SK-N-SH (cell line): ENCODE data around the gene BRD1. TPM values are rescaled to one million over a fixed set of nuclear protein-coding genes. Genes with fewer than 3 reads are reported as not detected.

ENCODE experiments used
- CTCF ChIA-PET: fragments of 300-600, 350-600 bp; formaldehyde crosslinking; extraction: SDS; loops from one replicate; lab custom pipeline; 2021; lab: Yijun Ruan, JAX
- POLR2A ChIA-PET: fragments of 350-600 bp; sonication (Branson Sonifier 250); formaldehyde crosslinking; extraction: SDS; loops from one replicate; lab custom pipeline; 2020; ENCODE audit warnings: antibody characterized with exemption, inconsistent platforms; lab: Yijun Ruan, JAX
- DNase-seq: peaks from one replicate; pipeline ENCODE4 v3.0.0; 2012
- H2AFZ ChIP-seq: fragments of 200-600 bp; sonication (generic); 2 replicates; pipeline ENCODE4 v1.8.1; 2016; ENCODE audit warnings: antibody characterized with exemption, mild to moderate bottlenecking, low read depth
- H3F3A ChIP-seq: fragments of 200-600 bp; sonication (generic); replicated peaks from 2 replicates; pipeline ENCODE3; 2016; ENCODE audit warnings: antibody characterized with exemption, mild to moderate bottlenecking; ENCODE audit not compliant: insufficient read depth
- H3K27ac ChIP-seq, 2 experiments: fragments of 200-500 bp in 1 of 2; fragments of 200-600 bp in 1 of 2; sonication (Bioruptor generic) in 1 of 2; sonication (generic), shearing (Covaris generic) in 1 of 2; 2 replicates each; pipeline versions ENCODE4 v1.5.1 to v1.6.1; 2014 to 2016; ENCODE audit warnings: low read depth in 2 of 2, inconsistent platforms in 1 of 2, low read length in 1 of 2, mild to moderate bottlenecking in 1 of 2, mixed read lengths in 1 of 2
- H3K27me3 ChIP-seq: fragments of 200-600 bp; sonication (generic), shearing (Covaris generic); 2 replicates; pipeline ENCODE4 v1.6.1; 2016; ENCODE audit warnings: mixed run types; ENCODE audit not compliant: insufficient read depth
- H3K36me3 ChIP-seq, 2 experiments: fragments of 200-500 bp in 1 of 2; fragments of 200-600 bp in 1 of 2; sonication (Bioruptor generic) in 1 of 2; sonication (generic) in 1 of 2; replicated peaks in 1 of 2; 2 replicates each; pipeline versions ENCODE3 to v1.5.1; 2014 to 2016; ENCODE audit warnings: low read length in 1 of 2, mild to moderate bottlenecking in 1 of 2; ENCODE audit not compliant: insufficient read depth in 2 of 2, control insufficient read depth in 1 of 2
- H3K4me1 ChIP-seq, 2 experiments: fragments of 200-500 bp in 1 of 2; fragments of 200-600 bp in 1 of 2; sonication (Bioruptor generic) in 1 of 2; sonication (generic), shearing (Covaris generic) in 1 of 2; 2 replicates each; pipeline versions ENCODE4 v1.5.1 to v1.6.1; 2014 to 2016; ENCODE audit warnings: low read depth in 1 of 2, low read length in 1 of 2, mixed run types in 1 of 2; ENCODE audit not compliant: insufficient read depth in 2 of 2, control insufficient read depth in 1 of 2
- H3K4me2 ChIP-seq: fragments of 200-600 bp; sonication (generic), shearing (Covaris generic); 2 replicates; pipeline ENCODE4 v1.6.1; 2017; ENCODE audit warnings: mixed run types
- H3K4me3 ChIP-seq, 2 experiments: fragments of 200-500 bp in 1 of 2; fragments of 200-600 bp in 1 of 2; sonication (Bioruptor generic) in 1 of 2; sonication (generic), shearing (Covaris generic) in 1 of 2; 2 replicates each; pipeline versions ENCODE4 v1.5.1 to v1.8.1; 2014 to 2016; ENCODE audit warnings: low read depth in 2 of 2, inconsistent platforms in 1 of 2, low read length in 1 of 2, mild to moderate bottlenecking in 1 of 2, mixed read lengths in 1 of 2, moderate library complexity in 1 of 2
- H3K79me2 ChIP-seq: fragments of 200-600 bp; sonication (generic); 2 replicates; pipeline ENCODE4 v1.8.1; 2017; ENCODE audit warnings: mild to moderate bottlenecking; ENCODE audit not compliant: insufficient read depth
- H3K9ac ChIP-seq: fragments of 200-600 bp; sonication (generic); 2 replicates; pipeline ENCODE4 v1.6.1; 2017; ENCODE audit warnings: mixed run types
- H3K9me2 ChIP-seq: fragments of 200-600 bp; sonication (generic); 2 replicates; pipeline ENCODE4 v1.6.1; 2017; ENCODE audit warnings: mixed run types
- H3K9me3 ChIP-seq: fragments of 200-600 bp; sonication (generic); 2 replicates; pipeline ENCODE4 v1.6.1; 2017; ENCODE audit warnings: mixed run types, mild to moderate bottlenecking, moderate library complexity
- H4K20me1 ChIP-seq: fragments of 200-600 bp; sonication (generic); 2 replicates; pipeline ENCODE4 v1.6.1; 2017; ENCODE audit warnings: mild to moderate bottlenecking, mixed run types; ENCODE audit not compliant: insufficient read depth
- FOXJ3 ChIP-seq: sonication (generic); formaldehyde crosslinking; IDR thresholded peaks from 2 replicates; pipeline ENCODE4 v1.5.1; 2020; ENCODE audit warnings: mild to moderate bottlenecking, missing genetic modification reagents
- FOXM1 ChIP-seq: IDR thresholded peaks from 2 replicates; pipeline ENCODE4 v1.4.0; 2012; ENCODE audit warnings: low read depth, mild to moderate bottlenecking
- MEF2A ChIP-seq: IDR thresholded peaks from 2 replicates; pipeline ENCODE4 v1.4.0; 2012; ENCODE audit warnings: low read depth, borderline replicate concordance
- NFIC ChIP-seq: IDR thresholded peaks from 2 replicates; pipeline ENCODE4 v1.4.0; 2012; ENCODE audit warnings: borderline replicate concordance
- POLR2AphosphoS5 ChIP-seq: IDR thresholded peaks from 2 replicates; pipeline ENCODE4 v1.6.1; 2012; ENCODE audit warnings: low read depth, low read length
- RXRA ChIP-seq: IDR thresholded peaks from 2 replicates; pipeline ENCODE4 v1.4.0; 2012; ENCODE audit warnings: low read depth, mild to moderate bottlenecking, borderline replicate concordance
- SIN3A ChIP-seq: IDR thresholded peaks from 2 replicates; pipeline ENCODE4 v1.6.1; 2012; ENCODE audit warnings: low read depth, mild to moderate bottlenecking, low read length, moderate library complexity, borderline replicate concordance
- SMC3 ChIP-seq: IDR thresholded peaks from 2 replicates; pipeline ENCODE4 v1.6.1; 2012; ENCODE audit warnings: low read depth, low read length, improper control_type of control experiment
- YY1 ChIP-seq: IDR thresholded peaks from 2 replicates; pipeline ENCODE4 v1.4.0; 2012; ENCODE audit warnings: low read depth, mild to moderate bottlenecking
- WGBS: methylation state at CpG from one replicate; pipeline ENCODE4 v1.1.6; 2017; ENCODE audit warnings: low lambda C conversion rate; 5-methylcytosine and 5-hydroxymethylcytosine counted together
- polyA plus RNA-seq, 3 experiments: library from polyadenylated mRNA; depleted of rRNA; stranded (reverse); fragments of >200 nt; gene quantifications; 2 replicates each; pipeline ENCODE4 v1.2.3, GENCODE V29; 2012
- TF ChIP-seq, protein P1 (sequence below): IDR thresholded peaks from 2 replicates; pipeline ENCODE4 v1.4.0; 2012; ENCODE audit warnings: low read depth, borderline replicate concordance
- TF ChIP-seq, protein P2 (sequence below): IDR thresholded peaks from 2 replicates; pipeline ENCODE4; 2012
- TF ChIP-seq, protein P3 (sequence below): fragments of 150-350 bp; IDR thresholded peaks from 2 replicates; pipeline ENCODE4 v1.6.1; 2016; ENCODE audit warnings: mild to moderate bottlenecking, low read depth, low read length
- TF ChIP-seq, protein P4 (sequence below): IDR thresholded peaks from 2 replicates; pipeline ENCODE4 v1.4.0; 2012; ENCODE audit warnings: low read depth, borderline replicate concordance
- TF ChIP-seq, protein P5 (sequence below): IDR thresholded peaks from 2 replicates; pipeline ENCODE4 v1.6.1; 2012; ENCODE audit warnings: mild to moderate bottlenecking, low read depth, low read length, moderate library complexity
- TF ChIP-seq, protein P6 (sequence below): fragments of 200-600 bp; sonication (generic); IDR thresholded peaks from 2 replicates; pipeline ENCODE4 v1.6.1; 2017; ENCODE audit warnings: antibody characterized with exemption, mild to moderate bottlenecking, moderate library complexity

The BRD1 gene
- polyA plus RNA-seq, 1 of the 3 experiments (the other 2 are of a cell fraction): 10.3 TPM

DNA sequence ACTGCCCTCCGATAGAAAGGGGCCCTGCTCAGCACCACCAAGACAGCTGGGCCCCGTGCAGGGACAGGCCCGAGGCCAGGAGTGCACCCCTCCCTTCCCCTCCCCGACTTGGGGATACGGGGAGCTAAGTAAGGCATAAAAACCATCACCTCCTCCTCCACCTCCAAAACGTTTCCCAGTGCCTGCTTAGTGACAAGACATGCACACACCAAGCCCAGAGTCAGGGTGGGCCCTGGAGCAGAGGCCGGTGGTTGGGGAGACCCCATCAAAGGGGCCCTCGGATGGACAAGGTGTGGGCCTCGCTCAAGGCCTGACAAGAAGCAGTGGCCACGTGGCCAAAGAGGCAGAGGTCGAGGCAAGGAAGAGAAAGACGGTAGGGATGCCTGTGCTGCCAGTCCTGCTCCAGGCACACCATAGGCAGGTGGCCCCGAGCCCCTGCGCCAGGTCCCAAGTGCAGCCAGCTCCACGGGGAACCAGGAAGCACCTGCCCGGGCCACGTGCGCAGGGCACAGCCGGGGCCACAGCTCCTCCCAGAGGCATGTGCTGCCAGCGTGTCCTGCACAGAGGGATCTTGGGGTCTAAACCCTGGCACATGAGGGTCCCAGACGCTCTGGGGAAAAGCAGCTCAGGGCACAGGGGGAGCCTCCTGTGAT lies 53.0 kb downstream of the BRD1 start:
- Histone ChIP-seq H3F3A (no peaks in the 10 kb centered on the region), H3K36me3 (peaks cover 10 to 56% of the 10 kb centered on the region in 2 experiments), H3K9ac (no peak overlapping the region), H4K20me1 (peaks cover 37% of the 10 kb centered on the region), H3K9me3 (no peaks in the 10 kb centered on the region), H3K4me2 (no peak overlapping the region), H3K4me3 (no peak overlapping the region), H3K4me1 (no peaks in the 10 kb centered on the region), H3K27me3 (no peaks in the 10 kb centered on the region), H2AFZ (no peak overlapping the region), H3K9me2 (no peaks in the 10 kb centered on the region)
- WGBS: 84% methylated on average over 15 of the region's 21 CpGs
- DNase-seq: no peak
- CTCF ChIA-PET: interaction anchor here (0.7 to 1.2 kb wide), 2 partner anchors 11 to 256 kb away, joined by 3 read pairs; no protein-coding TSS in a partner anchor
- TF ChIP-seq SIN3A (no peak), YY1 (no peak), FOXJ3 (CRISPR knock-in tag) (no peak), SMC3 (no peak), FOXM1 (no peak), NFIC (no peak)
- TF ChIP-seq, protein P1, sequence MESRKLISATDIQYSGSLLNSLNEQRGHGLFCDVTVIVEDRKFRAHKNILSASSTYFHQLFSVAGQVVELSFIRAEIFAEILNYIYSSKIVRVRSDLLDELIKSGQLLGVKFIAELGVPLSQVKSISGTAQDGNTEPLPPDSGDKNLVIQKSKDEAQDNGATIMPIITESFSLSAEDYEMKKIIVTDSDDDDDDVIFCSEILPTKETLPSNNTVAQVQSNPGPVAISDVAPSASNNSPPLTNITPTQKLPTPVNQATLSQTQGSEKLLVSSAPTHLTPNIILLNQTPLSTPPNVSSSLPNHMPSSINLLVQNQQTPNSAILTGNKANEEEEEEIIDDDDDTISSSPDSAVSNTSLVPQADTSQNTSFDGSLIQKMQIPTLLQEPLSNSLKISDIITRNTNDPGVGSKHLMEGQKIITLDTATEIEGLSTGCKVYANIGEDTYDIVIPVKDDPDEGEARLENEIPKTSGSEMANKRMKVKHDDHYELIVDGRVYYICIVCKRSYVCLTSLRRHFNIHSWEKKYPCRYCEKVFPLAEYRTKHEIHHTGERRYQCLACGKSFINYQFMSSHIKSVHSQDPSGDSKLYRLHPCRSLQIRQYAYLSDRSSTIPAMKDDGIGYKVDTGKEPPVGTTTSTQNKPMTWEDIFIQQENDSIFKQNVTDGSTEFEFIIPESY: no peak
- TF ChIP-seq, protein P2, sequence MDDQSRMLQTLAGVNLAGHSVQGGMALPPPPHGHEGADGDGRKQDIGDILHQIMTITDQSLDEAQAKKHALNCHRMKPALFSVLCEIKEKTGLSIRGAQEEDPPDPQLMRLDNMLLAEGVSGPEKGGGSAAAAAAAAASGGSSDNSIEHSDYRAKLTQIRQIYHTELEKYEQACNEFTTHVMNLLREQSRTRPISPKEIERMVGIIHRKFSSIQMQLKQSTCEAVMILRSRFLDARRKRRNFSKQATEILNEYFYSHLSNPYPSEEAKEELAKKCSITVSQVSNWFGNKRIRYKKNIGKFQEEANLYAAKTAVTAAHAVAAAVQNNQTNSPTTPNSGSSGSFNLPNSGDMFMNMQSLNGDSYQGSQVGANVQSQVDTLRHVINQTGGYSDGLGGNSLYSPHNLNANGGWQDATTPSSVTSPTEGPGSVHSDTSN: no peak
- TF ChIP-seq, protein P3, sequence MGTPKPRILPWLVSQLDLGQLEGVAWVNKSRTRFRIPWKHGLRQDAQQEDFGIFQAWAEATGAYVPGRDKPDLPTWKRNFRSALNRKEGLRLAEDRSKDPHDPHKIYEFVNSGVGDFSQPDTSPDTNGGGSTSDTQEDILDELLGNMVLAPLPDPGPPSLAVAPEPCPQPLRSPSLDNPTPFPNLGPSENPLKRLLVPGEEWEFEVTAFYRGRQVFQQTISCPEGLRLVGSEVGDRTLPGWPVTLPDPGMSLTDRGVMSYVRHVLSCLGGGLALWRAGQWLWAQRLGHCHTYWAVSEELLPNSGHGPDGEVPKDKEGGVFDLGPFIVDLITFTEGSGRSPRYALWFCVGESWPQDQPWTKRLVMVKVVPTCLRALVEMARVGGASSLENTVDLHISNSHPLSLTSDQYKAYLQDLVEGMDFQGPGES: no peak
- TF ChIP-seq, all 33 proteins: peak for 0
- peaks cover 26% of the 10 kb centered on the region; the same call in 1 of the 2 replicates for H3K79me2 ChIP-seq
- no peak overlapping the region; a peak in 1 of 4 replicates for H3K27ac ChIP-seq
- POLR2A ChIA-PET: no interaction called here

DNA sequence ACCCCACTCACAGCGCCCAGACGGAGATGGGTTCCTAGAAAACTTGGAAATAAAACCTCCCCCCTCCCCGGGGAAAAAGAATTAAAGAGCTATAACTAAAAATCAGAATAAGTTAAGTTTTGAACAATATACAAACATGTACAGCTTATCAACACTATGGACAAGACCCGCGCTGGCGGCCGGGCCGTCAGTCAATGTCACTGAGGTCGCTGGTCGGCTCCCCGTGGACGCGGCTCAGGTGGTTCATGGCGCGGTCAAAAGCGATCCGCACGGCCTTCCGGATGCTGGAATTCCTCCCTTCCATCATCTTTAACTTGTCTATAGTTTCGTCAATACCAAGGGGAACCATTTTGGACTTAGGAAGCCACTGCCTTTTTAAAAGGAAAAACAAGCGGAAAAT lies 53.6 kb downstream of the BRD1 start:
- H3K4me1 ChIP-seq: peaks cover 0 to 3% of the 10 kb centered on the region in 2 experiments; a peak in 1 of 4 replicates
- 94% methylated on average over 21 of the region's 21 CpGs for WGBS
- H3F3A ChIP-seq: no peaks in the 10 kb centered on the region
- H3K9ac ChIP-seq: no peak overlapping the region
- no peaks in the 10 kb centered on the region for H3K9me2 ChIP-seq
- no peak overlapping the region for H2AFZ ChIP-seq
- DNase-seq: no peak
- H3K9me3 ChIP-seq: no peaks in the 10 kb centered on the region
- POLR2A ChIA-PET: no interaction called here
- H3K27me3 ChIP-seq: no peaks in the 10 kb centered on the region
- H3K4me2 ChIP-seq: no peak overlapping the region
- H3K27ac ChIP-seq: no peak overlapping the region
- H4K20me1 ChIP-seq: peaks cover 31% of the 10 kb centered on the region
- CTCF ChIA-PET: interaction anchor here (0.7 to 1.2 kb wide), 2 partner anchors 10 to 256 kb away, joined by 3 read pairs; no protein-coding TSS in a partner anchor
- H3K36me3 ChIP-seq: peaks cover 10 to 56% of the 10 kb centered on the region in 2 experiments
- no peak overlapping the region for H3K4me3 ChIP-seq
- H3K79me2 ChIP-seq: peaks cover 20% of the 10 kb centered on the region; the same call in 1 of the 2 replicates
- TF ChIP-seq MEF2A (no peak), POLR2AphosphoS5 (no peak), RXRA (no peak), FOXJ3 (CRISPR knock-in tag) (no peak)
- TF ChIP-seq, protein P4, sequence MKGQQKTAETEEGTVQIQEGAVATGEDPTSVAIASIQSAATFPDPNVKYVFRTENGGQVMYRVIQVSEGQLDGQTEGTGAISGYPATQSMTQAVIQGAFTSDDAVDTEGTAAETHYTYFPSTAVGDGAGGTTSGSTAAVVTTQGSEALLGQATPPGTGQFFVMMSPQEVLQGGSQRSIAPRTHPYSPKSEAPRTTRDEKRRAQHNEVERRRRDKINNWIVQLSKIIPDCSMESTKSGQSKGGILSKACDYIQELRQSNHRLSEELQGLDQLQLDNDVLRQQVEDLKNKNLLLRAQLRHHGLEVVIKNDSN: no peak
- TF ChIP-seq, protein P5, sequence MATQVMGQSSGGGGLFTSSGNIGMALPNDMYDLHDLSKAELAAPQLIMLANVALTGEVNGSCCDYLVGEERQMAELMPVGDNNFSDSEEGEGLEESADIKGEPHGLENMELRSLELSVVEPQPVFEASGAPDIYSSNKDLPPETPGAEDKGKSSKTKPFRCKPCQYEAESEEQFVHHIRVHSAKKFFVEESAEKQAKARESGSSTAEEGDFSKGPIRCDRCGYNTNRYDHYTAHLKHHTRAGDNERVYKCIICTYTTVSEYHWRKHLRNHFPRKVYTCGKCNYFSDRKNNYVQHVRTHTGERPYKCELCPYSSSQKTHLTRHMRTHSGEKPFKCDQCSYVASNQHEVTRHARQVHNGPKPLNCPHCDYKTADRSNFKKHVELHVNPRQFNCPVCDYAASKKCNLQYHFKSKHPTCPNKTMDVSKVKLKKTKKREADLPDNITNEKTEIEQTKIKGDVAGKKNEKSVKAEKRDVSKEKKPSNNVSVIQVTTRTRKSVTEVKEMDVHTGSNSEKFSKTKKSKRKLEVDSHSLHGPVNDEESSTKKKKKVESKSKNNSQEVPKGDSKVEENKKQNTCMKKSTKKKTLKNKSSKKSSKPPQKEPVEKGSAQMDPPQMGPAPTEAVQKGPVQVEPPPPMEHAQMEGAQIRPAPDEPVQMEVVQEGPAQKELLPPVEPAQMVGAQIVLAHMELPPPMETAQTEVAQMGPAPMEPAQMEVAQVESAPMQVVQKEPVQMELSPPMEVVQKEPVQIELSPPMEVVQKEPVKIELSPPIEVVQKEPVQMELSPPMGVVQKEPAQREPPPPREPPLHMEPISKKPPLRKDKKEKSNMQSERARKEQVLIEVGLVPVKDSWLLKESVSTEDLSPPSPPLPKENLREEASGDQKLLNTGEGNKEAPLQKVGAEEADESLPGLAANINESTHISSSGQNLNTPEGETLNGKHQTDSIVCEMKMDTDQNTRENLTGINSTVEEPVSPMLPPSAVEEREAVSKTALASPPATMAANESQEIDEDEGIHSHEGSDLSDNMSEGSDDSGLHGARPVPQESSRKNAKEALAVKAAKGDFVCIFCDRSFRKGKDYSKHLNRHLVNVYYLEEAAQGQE: no peak
- TF ChIP-seq, protein P6, sequence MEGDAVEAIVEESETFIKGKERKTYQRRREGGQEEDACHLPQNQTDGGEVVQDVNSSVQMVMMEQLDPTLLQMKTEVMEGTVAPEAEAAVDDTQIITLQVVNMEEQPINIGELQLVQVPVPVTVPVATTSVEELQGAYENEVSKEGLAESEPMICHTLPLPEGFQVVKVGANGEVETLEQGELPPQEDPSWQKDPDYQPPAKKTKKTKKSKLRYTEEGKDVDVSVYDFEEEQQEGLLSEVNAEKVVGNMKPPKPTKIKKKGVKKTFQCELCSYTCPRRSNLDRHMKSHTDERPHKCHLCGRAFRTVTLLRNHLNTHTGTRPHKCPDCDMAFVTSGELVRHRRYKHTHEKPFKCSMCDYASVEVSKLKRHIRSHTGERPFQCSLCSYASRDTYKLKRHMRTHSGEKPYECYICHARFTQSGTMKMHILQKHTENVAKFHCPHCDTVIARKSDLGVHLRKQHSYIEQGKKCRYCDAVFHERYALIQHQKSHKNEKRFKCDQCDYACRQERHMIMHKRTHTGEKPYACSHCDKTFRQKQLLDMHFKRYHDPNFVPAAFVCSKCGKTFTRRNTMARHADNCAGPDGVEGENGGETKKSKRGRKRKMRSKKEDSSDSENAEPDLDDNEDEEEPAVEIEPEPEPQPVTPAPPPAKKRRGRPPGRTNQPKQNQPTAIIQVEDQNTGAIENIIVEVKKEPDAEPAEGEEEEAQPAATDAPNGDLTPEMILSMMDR: no peak
